ENCODE data around the gene PRPH2.

DNA sequence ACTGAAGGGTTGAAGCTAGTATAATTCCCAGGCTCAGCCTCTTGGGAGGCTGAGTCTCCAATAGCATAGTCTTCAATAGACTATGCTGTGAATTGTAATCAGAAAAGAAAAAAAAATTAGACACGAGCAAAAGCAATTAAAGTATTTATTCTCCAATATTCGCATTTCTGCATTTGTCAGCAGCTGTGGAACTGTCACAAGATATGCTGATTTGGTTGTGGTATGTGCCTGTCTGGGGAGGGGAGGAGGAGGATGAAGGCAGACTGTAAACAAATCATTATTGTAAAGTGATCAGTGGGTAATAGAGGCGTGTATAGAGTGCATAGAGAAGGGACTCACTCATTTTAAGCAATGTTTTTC, 49.3 kb upstream of the PRPH2 start:
- TF ChIP-seq, protein P1, sequence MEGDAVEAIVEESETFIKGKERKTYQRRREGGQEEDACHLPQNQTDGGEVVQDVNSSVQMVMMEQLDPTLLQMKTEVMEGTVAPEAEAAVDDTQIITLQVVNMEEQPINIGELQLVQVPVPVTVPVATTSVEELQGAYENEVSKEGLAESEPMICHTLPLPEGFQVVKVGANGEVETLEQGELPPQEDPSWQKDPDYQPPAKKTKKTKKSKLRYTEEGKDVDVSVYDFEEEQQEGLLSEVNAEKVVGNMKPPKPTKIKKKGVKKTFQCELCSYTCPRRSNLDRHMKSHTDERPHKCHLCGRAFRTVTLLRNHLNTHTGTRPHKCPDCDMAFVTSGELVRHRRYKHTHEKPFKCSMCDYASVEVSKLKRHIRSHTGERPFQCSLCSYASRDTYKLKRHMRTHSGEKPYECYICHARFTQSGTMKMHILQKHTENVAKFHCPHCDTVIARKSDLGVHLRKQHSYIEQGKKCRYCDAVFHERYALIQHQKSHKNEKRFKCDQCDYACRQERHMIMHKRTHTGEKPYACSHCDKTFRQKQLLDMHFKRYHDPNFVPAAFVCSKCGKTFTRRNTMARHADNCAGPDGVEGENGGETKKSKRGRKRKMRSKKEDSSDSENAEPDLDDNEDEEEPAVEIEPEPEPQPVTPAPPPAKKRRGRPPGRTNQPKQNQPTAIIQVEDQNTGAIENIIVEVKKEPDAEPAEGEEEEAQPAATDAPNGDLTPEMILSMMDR (conservative IDR thresholded peaks at IDR 0.05), result no peak
- no peak for TF ChIP-seq ZFX (IDR thresholded peaks at IDR 0.05)
